ENCODE data around the gene ZSWIM4. TPM values are rescaled to one million over a fixed set of nuclear protein-coding genes. Genes with fewer than 3 reads are reported as not detected.

ZSWIM4 gene
- total and polyA plus RNA-seq, 2 of the 13 experiments (the other 11 are each of a cell fraction or from before 2014, with no cell fraction given) = 0.33 to 0.86 TPM

GRCh38 chr19:13764101-13764807 is 31.0 kb upstream of the ZSWIM4 start, which contains the start of gene MRI1 (continued):
- no peak for TF ChIP-seq SALL2 (CRISPR knock-in tag; IDR thresholded peaks at IDR 0.05)
- TF ChIP-seq FOXO1 (CRISPR knock-in tag; IDR thresholded peaks at IDR 0.05) = no peak
- no peak for TF ChIP-seq ZNF737 (CRISPR knock-in tag; IDR thresholded peaks at IDR 0.05; ENCODE audit: borderline replicate concordance)
- peak; percentile 63; the same call in 1 of the 3 replicates for TF ChIP-seq MXI1 (IDR thresholded peaks at IDR 0.05; ENCODE audit: borderline replicate concordance, low read depth, low read length)
- TF ChIP-seq ZNF792 (CRISPR knock-in tag; IDR thresholded peaks at IDR 0.05) = 0 out of 2 replicates have a peak, but pooled peaks have one; percentile 19
- TF ChIP-seq MIER2 (CRISPR knock-in tag; IDR thresholded peaks at IDR 0.05) = no peak
- 0 out of 2 replicates have a peak, but pooled peaks have one; percentile 35 for TF ChIP-seq KLF12 (CRISPR knock-in tag; IDR thresholded peaks at IDR 0.05; ENCODE audit: borderline replicate concordance)
- TF ChIP-seq FOXP4 (CRISPR knock-in tag; IDR thresholded peaks at IDR 0.05) = peak; percentile 22; the same call in 1 of the 2 replicates
- no peak for TF ChIP-seq ZNF124 (CRISPR knock-in tag; IDR thresholded peaks at IDR 0.05)
- no peak for TF ChIP-seq NR1H2 (CRISPR knock-in tag; IDR thresholded peaks at IDR 0.05; ENCODE audit: borderline replicate concordance, low read depth)
- TF ChIP-seq ZNF605 (CRISPR knock-in tag; IDR thresholded peaks at IDR 0.05) = no peak
- TF ChIP-seq GABPB1 (CRISPR knock-in tag; IDR thresholded peaks at IDR 0.05) = peak; percentile 77
- TF ChIP-seq NR2C2 (CRISPR knock-in tag; IDR thresholded peaks at IDR 0.05; ENCODE audit: borderline replicate concordance) = no peak
- TF ChIP-seq NFE2L1 (CRISPR knock-in tag; IDR thresholded peaks at IDR 0.05; ENCODE audit: borderline replicate concordance) = no peak
- no peak for TF ChIP-seq MAZ (IDR thresholded peaks at IDR 0.05; ENCODE audit: borderline replicate concordance, low read depth, low read length)
- peak; percentile 32; the same call in 1 of the 2 replicates for TF ChIP-seq MAZ (CRISPR knock-in tag; IDR thresholded peaks at IDR 0.05; ENCODE audit: low read depth)
- peak; percentile 76 for TF ChIP-seq POLR2G (IDR thresholded peaks at IDR 0.05; ENCODE audit: low read depth, low read length)
- no peak for TF ChIP-seq ZNF441 (CRISPR knock-in tag; IDR thresholded peaks at IDR 0.05; ENCODE audit: borderline replicate concordance)
- no peak for TF ChIP-seq TRAFD1 (CRISPR knock-in tag; IDR thresholded peaks at IDR 0.05; ENCODE audit: borderline replicate concordance)
- TF ChIP-seq ZFP36 (IDR thresholded peaks at IDR 0.05; ENCODE audit: borderline replicate concordance, low read depth, low read length, partially characterized antibody) = no peak
- TF ChIP-seq RFX1 (IDR thresholded peaks at IDR 0.05) = no peak
- TF ChIP-seq GLI4 (CRISPR knock-in tag; IDR thresholded peaks at IDR 0.05; ENCODE audit: borderline replicate concordance) = no peak
- TF ChIP-seq FOXK2 (IDR thresholded peaks at IDR 0.05) = no peak
